Stimulated activated CD4-positive, alpha-beta T cell treated with anti-CD3 and anti-CD28 coated beads, TNF-alpha, amount 100 ng/mL, for 48 hours (primary cell): ENCODE data around the gene PPEF1.
"Not testable (repeated sequence)": the region's sequence is repeated elsewhere in the genome, so short reads cannot be mapped to it uniquely, and the experiment has no call there.

Experiments
- DNase-seq, 3 donors: peaks; one replicate each; pipeline ENCODE4 v3.0.0-alpha.2; 2020; ENCODE audit warnings: low read depth in 3 of 3

Gene PPEF1

GRCh38 chrX:18701621-18702361, 5.7 kb upstream of the PPEF1 start:
- DNase-seq, result no peak

DNA sequence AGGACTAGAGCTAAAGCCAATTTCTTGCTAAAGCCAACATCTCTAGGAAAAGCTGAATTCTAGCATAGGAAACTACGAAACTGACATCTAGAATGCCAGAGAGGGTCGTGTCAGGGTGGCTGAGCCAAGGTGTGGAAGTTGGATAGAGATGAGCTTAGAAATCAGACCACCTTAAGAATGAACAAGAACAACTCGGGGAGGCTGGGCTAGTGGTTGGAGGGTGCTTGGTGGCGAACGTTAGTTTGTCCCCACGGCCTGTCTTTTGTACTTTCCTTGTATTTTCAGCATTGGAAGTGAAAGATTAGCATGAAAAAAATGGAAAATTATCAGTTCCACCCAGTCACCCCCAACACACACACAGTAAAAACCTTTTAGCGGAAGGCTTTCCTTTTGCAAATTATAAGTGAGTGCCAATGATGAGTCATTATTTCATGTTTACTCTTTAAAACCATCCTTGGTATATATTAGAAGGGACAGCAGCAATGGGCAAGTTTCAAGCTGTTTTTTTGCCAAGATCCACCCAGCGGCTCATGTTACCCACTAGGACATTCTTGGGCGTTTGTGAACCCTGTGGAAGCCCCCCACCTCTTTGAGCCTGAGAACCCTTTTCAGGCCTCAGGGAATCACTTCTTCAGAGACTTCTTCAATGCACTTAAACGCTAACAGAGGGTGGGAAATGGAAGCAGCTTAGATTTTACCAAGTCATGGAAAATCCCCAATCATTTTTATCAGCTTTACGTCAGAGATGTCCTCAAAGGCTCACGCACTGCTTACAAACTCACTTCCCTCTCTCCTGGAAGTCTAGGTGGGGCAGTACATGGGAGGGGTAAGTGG, 4.9 kb upstream of the PPEF1 start:
- no peak for DNase-seq

DNA sequence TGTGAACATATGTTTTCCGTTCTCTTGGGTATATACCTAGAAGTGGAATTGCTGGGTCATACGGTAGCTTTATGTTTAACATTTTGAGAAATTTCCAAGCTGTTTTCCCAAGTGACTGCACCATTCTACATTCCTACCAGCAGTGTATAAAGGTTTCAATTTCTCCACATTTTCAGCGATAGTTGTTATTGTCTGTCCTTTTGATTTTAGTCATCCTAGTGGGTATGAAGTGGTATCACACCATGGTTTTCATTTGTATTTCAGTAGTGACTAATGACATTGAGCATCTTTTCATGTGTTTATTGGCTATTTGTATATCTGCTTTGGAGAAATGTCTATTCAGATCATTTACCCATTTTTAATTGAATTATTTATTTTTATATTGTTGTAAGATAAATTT, 2.4 kb downstream of the PPEF1 start:
- DNase-seq, result no peak

DNA sequence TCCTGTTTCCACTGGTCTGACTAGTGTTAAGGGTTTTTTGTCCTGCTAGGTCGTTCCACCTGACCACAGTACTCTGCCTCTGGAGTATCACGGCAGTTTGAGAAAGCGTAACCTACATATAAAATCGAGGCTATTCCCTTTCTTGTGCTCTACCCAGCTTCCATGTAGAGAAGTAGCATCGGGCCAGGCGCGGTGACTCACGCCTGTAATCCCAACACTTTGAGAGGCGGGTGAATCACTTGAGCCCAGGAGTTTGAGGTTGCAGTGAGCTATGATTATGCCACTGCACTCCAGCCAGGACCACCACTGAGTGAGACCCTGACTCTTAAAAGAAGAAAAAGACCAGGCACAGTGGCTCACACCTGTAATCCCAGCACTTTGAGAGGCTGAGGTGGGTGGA, 7.5 kb downstream of the PPEF1 start:
- DNase-seq, result no peak

DNA sequence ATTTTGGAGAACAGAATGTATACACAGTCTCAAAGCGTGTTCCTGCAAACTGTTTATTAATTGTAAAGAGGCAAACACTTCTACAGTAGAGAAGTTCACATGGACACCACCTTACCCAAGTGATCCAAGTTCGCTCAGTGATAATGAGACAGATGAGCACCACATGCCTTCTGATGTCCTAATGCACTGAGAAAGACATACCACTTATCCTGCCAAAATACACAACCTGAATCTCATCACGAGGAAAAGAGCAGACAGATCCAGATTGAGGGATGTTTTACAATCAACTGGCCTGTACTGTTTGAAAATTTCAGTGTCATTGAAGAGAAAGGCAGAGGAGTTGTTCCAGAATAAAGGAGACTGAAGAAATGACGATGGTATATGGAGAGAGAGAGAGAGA, 12.4 kb downstream of the PPEF1 start:
- DNase-seq, result no peak

- no peak for DNase-seq
These were observed 14.4 kb downstream of the PPEF1 start for GRCh38 chrX:18721683-18722499.

- DNase-seq, result no peak
These were observed 15.1 kb downstream of the PPEF1 start for GRCh38 chrX:18722500-18723071.

DNA sequence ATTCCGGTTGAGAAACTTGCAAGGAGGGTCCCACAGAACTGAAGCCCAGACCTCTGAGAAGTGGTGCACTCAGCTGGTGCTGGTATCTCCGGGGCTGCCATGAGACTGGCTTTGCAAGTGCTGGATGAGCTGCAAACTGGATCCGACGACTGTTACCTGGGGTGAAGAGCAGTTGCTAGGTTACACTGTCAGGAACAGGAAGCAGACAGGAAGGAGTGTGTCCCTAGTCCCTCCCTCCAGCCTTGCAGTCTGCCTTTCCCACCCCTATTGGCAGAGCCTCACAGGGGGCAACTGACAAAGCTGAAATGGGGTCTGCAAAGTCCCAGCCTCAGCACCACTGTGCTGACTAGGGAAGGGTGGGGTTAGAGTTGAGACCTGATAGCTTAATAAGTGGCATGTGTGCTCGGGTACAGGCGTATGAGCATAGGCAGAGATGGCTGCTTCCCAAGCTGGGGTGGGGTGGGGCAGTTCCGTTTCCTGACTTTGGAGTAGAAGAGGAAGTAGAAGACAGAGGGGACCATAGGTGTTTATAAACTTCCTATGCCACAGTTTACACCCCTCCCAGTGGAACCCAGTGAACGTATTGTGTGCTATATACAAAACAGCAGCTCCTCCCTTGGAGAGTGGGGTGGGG, 18.0 kb downstream of the PPEF1 start:
- no peak for DNase-seq

GRCh38 chrX:18733287-18733686, 25.8 kb downstream of the PPEF1 start:
- no peak for DNase-seq

GRCh38 chrX:18739609-18740008, 32.2 kb downstream of the PPEF1 start:
- DNase-seq, result not testable (repeated sequence)

DNA sequence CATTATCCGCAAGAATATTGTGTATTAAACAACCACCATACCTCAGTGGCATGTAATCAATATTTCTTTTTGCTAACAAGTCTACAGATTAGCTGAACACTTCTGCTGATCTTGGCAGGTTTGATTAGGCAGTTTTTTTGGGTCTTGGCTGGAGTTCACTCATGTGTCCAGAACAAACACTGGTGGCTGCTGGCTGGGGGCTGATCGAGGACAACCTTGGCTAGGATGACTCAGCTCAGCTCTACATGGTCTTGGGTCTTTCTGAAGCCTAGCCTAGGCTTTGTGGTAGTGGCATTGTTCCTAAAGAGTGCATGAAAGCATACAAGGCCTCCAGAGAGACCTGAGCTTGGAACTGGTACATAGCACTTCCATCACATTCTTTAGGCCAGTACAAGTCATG, 41.1 kb downstream of the PPEF1 start:
- DNase-seq, result no peak

- no peak for DNase-seq
These were observed 46.2 kb downstream of the PPEF1 start for GRCh38 chrX:18753631-18754030.

DNA sequence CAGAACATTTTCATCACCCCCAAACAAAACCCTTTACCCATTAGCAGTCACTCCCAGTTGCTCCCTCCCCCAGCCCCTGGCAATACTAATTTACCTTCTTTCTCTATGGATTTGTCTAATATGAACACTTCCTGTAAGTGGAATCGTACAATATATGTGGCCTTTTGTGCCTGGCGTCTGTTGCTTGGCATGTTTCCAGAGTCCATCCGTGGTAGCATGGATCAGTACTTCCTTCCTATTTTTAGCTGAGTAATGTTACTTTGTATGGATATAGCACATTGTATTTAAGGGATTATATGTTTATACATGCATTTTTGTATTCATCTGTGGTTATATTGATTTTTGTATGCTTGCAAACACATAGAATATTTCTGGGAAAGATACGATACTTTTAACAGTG, 48.2 kb downstream of the PPEF1 start:
- no peak for DNase-seq

- DNase-seq, result no peak
These were observed 50.8 kb downstream of the PPEF1 start for GRCh38 chrX:18757956-18758932.

DNA sequence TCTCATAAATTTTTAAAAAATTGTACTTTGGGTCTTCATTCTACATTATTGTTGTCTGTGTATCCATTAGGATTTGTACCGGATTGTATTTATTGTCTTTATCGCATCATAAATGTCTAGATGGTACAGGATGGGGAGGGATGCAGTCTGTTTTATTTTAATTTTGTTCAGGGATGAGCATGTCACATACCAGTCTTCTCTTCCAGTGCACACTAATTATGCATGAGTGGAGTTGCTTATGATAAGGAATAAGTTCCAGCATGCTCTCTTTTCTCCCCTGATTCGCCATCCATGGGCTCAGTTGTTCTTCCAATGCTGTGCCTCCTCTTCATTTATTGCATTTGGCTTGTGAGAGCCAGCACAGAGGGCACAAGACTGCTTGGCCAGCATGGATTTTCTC, 54.3 kb downstream of the PPEF1 start:
- DNase-seq, result no peak

DNA sequence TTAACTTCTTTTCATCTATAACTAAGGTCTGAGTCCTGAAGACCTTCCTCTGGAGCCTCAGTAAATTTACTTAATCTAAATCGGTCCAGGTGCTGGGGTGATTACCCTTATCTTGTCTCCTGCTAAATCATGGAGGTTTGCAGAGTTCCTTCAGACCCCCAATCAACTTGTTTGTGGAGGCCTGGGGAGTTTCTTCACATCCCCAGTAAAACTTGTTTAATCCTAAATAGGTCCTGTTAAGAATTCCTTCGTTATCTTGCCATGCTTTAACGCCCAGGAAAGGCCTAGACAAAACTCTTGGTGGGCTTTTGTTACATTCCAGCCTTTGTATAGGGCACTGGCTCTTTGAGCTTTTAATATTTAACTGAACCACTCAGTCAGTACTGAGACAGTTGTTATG, 55.7 kb downstream of the PPEF1 start:
- DNase-seq, result not testable (repeated sequence)

GRCh38 chrX:18769364-18769763, 61.9 kb downstream of the PPEF1 start:
- DNase-seq, result no peak

DNA sequence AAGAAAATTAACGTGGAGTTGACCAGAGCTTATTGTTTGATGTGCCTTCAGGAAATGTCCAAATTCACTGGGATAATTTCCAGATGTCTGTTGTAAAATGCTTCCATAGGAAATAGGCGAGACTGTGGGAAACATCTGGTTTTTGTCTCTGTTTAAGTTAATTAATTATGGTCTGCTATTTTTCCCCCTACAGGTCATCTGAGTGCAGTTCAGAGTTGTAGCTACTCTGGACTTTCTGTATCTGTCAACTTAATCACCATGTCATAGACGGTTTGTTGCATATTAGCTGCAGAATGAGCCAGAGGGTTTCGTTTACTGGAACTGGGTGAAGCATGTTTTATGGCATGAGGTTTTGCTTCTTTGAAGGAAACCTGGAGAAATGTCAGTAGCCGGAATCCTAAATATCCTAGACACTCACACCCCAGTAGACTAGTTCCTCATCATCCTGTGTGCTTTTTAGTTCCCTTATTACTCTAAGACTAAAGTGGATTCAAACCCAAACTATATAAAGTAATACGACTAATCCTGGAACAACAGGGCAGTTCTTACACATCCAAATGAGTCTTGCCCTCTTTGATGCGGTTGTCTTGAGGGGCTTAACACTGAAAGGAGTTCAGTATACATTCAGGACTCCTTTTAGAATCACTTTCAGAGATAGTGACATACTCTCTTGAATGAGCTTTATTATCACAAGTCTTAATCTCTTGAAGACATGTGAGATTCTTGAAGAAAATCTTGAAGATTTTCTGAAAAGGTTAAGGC, 62.5 kb downstream of the PPEF1 start:
- no peak for DNase-seq

DNA sequence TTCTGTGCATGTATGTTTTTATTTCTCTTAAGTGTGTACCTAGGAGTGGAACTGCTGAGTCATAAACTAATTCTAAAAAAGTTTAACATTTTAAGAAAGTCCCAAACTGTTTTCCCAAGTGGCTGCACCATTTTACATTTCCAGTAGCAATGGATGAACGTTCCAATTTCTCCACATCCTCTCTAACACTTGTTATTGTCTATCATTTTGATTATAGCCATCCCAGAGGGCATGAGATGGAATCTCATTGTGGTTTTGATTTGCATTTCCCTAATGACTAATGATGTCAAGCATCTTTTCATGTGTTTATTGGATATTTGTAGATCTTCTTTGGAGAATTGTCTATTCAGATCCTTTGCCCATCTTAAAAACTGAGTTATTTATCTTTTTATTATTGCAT, 82.5 kb downstream of the PPEF1 start:
- DNase-seq, result no peak

DNA sequence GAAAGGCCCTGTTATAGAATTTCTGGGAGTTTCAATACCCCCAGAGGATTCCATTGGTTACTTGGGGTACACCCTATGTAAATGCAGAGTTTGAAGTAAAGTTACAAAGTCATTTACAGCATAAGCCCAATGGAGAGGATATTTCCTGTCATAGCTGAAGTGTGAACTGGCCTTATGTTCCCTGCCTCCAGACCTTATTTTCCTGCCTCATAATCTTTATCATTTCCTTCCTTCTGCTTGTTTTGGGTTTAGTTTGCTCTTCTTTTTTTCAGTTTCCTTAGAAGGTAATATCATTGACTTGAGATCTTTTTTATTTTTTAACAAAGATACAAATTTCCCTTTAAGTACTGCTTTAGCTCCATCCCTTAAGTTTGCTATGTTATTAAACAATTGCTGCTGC, 85.4 kb downstream of the PPEF1 start:
- DNase-seq, result no peak
